GM19397 (cell line): ENCODE data around the gene BRD2.

Source experiments
- ATAC-seq: cut with Tn5 transposase; IDR thresholded peaks from one replicate; pipeline ENCODE4 v1.9.1; 2021; ENCODE audit warnings: mild to moderate bottlenecking, moderate library complexity; ENCODE audit not compliant: unreplicated experiment

The BRD2 gene

DNA sequence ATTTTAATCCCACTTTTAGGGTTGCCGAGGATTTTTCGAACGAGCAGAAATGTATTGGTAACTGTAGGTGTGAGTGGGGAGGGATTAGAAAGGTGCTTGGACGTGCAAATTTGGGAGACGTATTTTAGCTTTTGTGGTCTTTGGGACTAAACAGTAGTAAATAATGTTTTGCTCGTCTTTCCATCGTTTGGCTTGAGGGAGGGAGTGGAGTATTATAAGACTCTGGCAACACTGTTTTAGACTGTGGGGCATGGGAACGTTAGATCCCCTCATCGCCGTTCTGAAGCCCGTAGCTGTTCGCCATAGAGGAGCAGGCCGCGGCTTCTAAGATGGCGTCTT lies 2.8 kb downstream of the BRD2 start:
- ATAC-seq, result no peak

DNA sequence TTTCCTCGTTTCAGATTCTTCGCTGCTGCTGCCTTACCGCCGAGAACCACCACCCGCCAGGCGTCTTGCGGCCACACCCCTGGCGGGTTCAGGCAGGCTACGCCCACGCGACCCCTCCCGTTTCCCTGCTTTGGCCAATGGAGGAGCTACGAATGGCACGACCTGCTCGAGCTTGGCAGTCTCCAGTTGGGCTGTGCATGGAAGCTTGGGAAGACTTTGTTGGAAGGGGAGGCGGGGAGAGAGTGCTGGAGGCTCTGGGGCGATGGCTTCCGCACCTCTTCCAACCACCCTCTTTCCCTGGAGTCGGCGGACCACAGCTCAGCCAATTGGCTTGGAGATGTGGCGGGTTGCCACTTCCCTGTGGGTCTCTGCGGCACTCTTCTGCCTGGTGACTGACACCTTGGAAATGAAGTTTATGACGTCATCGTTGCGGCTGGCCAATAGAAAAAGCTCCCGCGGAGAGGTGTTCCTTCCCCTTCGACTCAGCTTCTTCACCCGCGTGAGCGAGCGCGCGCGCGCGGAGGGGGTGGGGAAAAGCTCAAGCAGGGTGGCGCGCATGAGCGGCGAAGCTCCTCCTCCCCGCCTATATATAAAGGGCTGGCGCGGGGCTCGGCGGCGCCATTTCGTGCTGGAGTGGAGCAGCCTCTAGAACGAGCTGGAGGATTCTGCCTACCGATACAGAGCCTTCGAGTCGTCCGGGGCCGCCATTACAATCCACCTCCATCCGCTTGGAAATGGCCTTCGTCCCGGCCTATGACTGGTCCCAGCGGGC lies 3.4 kb downstream of the BRD2 start:
- ATAC-seq, result peak; percentile 42

DNA sequence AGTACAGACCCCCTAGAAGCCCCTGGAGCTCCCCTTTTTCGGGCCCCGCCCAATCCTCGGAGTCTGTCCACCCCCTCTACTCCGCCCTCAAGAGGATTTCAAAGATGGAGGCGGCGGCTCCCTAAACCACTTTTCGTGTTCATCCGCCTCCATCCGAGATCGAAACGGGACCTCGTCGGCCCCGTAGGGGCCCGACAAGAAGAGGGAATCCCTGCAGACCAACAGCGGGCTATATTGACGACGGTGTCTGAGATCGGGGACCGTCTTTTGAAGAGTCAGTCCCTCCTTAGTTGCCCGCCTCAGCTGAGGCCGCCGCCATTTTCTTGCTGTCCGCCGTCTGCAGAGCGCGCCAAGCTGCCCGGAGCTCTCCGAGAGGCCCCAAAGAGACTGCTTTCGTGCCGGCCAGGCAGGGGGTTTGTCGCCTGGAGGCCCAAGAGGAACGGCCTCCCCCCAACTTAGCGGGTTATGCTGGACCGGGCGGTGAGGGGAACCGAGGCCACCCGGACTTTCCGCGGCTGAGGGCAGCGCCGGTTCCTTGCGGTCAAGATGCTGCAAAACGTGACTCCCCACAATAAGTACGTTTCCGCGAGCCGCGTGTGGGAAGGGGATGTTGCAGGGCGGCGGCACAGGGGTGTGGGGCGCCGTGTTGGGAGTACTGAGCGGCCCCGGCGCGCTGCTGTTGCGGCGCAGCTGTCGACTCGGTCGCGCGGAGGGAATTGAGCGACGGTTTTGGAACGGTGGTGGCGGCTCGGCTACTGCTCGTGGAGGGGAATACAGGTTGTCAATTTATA lies 4.2 kb downstream of the BRD2 start:
- ATAC-seq, result no peak

DNA sequence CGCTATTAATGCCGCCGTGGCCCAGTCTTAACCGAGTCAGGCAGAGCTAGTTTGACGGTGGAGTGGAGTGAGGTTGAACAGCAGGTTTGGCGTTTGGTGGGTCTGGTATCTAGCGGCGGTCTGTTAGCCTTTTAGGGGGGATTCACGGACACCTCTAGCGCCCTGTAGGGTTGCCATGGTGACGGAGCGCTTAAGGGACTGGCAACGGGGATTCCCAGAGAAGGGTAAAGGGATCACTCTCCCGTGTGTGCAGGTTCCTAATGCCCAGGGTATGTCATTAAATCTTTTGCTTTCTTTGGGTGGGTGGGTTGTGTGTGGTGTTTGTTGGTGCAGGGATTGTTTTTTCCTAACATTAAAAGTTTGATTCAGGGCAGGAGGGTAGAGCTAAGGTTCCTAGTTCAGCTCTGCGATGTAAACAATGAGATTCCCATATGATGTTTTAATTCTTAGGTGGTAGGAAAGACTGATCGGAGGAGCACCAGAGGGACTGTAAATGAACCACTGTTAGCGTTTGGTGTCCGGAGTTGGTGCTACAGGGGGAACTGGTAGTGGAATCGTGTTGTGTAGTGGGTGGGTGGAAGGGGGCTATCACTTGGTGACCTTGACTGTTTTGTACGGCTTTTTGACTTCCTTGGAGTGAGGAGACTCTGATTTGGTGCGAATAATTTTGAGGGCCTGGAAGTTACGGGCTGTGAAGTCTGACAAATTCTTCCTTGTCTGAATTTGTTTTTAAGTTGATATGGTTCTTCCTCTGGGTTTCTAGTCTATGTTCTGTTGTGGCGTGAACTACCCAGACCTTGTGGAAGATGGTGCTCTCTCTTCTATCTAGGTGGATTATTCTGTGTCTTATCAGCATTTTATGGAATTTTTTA lies 5.0 kb downstream of the BRD2 start:
- no peak for ATAC-seq

DNA sequence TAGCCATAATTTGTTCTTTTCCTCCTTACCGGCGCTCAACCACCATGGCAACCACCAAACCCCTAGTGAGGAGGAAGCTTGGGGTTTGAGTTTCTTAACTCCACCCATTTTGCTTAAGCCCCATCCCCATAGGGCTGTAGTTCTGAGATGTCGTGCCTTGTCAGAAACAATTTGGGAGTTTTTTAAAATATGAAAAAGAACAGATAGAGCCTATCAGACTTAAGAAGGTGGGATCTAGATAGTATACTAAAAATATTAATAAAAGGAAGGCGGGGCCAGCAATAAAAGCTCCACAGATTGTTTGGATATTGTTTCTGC lies 5.6 kb downstream of the BRD2 start:
- ATAC-seq, result no peak

DNA sequence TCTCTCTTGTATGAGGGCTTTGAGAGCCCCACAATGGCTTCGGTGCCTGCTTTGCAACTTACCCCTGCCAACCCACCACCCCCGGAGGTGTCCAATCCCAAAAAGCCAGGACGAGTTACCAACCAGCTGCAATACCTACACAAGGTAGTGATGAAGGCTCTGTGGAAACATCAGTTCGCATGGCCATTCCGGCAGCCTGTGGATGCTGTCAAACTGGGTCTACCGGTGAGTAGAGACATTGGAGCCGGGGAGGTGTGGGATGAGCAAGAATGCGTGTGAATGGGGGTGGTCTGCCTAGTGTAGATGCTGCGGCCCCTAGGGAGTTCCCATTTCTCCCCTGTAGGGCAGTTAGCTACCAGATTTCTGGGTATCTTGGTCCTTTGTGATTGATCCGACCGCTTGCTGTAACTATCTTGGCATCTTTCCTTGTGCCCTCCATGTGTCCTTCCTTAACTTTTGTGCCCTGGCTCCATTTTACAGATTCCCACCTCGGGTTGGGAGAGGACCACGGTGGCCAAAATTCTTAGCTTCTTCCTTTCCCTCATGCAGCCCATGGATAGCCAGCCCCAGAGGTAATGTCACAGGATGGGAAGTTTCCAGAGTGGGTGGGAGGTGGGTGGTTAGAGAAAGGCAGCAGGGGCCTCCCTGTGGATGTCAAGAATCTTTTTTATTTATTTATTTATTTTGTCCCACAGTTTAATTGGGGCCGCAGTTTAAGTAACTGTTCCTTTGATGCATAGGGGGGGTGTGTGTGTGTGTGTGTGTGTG lies 6.3 kb downstream of the BRD2 start:
- no peak for ATAC-seq

DNA sequence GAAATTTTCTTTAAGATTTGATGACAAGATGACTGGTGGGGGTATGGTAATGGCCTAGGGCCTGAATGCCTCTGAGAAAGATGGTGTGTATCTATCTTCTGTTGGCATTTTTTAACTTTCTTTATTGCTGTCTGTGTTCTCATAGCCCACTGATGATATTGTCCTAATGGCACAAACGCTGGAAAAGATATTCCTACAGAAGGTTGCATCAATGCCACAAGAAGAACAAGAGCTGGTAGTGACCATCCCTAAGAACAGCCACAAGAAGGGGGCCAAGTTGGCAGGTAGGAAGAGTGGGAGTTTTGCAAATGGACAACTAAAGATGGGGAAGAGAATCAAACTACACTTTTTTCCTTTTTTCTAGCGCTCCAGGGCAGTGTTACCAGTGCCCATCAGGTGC lies 7.5 kb downstream of the BRD2 start:
- ATAC-seq, result no peak

DNA sequence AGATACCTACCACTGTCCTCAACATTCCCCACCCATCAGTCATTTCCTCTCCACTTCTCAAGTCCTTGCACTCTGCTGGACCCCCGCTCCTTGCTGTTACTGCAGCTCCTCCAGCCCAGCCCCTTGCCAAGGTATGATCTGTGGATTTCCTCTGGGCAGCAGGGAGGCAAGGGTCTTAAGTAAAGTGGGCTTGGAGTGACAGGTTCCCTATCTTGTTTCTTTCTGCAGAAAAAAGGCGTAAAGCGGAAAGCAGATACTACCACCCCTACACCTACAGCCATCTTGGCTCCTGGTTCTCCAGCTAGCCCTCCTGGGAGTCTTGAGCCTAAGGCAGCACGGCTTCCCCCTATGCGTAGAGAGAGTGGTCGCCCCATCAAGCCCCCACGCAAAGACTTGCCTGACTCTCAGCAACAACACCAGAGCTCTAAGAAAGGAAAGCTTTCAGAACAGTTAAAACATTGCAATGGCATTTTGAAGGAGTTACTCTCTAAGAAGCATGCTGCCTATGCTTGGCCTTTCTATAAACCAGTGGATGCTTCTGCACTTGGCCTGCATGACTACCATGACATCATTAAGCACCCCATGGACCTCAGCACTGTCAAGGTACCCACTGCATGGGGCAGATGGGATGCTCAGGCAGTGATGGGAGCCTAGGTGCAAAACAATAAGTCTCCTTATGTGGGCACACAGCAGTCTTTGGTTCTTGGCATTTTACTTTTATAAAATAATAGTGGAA lies 8.1 kb downstream of the BRD2 start:
- no peak for ATAC-seq

DNA sequence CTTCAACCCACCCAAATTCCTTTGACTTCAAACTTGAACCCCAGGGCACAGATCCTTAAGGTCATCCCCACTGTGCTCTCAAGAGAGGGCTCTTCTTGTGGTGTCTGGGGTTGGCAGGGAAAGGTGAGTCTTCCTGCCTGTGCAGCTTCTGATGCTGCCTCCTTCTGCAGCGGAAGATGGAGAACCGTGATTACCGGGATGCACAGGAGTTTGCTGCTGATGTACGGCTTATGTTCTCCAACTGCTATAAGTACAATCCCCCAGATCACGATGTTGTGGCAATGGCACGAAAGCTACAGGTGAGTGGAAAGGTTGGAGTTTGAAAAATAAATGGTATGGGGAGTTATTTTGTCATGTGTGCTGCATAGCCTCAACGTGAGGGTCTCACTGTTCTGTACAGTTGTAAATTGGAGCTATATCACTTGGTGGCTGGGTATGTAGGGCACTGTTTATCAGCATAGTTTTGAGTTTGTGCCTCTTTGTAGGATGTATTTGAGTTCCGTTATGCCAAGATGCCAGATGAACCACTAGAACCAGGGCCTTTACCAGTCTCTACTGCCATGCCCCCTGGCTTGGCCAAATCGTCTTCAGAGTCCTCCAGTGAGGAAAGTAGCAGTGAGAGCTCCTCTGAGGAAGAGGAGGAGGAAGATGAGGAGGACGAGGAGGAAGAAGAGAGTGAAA lies 9.0 kb downstream of the BRD2 start:
- no peak for ATAC-seq

DNA sequence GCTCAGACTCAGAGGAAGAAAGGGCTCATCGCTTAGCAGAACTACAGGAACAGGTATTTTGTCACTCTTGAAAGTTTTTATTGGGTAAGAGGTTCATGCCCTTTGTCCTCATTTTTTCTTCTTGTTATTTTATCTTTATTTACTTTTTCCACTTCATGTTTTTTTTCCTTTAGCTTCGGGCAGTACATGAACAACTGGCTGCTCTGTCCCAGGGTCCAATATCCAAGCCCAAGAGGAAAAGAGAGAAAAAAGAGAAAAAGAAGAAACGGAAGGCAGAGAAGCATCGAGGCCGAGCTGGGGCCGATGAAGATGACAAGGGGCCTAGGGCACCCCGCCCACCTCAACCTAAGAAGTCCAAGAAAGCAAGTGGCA lies 9.5 kb downstream of the BRD2 start:
- ATAC-seq, result no peak

DNA sequence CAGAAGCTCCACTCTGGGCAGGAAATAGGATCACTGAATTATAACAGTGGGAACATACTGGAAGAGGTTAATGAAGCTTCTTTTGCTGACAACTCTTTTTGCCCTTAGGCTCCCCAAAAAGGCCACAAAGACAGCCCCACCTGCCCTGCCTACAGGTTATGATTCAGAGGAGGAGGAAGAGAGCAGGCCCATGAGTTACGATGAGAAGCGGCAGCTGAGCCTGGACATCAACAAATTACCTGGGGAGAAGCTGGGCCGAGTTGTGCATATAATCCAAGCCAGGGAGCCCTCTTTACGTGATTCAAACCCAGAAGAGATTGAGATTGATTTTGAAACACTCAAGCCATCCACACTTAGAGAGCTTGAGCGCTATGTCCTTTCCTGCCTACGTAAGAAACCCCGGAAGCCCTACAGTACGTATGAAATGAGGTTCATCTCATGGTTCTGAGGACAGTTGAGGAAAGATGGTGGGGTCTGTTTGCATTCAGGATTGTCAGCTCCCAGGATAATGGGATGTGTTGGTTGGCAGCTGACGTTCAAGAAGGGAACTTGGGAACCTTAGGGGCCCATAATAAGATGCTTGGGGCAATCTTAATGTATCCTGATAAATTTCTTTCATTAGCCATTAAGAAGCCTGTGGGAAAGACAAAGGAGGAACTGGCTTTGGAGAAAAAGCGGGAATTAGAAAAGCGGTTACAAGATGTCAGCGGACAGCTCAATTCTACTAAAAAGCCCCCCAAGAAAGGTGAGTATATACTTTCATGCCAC lies 11.5 kb downstream of the BRD2 start:
- ATAC-seq, result no peak

DNA sequence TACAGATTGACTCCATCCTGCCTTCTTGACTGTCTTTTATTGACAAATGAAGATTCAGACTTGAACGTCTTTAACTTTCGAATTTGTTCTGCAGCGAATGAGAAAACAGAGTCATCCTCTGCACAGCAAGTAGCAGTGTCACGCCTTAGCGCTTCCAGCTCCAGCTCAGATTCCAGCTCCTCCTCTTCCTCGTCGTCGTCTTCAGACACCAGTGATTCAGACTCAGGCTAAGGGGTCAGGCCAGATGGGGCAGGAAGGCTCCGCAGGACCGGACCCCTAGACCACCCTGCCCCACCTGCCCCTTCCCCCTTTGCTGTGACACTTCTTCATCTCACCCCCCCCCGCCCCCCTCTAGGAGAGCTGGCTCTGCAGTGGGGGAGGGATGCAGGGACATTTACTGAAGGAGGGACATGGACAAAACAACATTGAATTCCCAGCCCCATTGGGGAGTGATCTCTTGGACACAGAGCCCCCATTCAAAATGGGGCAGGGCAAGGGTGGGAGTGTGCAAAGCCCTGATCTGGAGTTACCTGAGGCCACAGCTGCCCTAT lies 12.2 kb downstream of the BRD2 start:
- no peak for ATAC-seq

DNA sequence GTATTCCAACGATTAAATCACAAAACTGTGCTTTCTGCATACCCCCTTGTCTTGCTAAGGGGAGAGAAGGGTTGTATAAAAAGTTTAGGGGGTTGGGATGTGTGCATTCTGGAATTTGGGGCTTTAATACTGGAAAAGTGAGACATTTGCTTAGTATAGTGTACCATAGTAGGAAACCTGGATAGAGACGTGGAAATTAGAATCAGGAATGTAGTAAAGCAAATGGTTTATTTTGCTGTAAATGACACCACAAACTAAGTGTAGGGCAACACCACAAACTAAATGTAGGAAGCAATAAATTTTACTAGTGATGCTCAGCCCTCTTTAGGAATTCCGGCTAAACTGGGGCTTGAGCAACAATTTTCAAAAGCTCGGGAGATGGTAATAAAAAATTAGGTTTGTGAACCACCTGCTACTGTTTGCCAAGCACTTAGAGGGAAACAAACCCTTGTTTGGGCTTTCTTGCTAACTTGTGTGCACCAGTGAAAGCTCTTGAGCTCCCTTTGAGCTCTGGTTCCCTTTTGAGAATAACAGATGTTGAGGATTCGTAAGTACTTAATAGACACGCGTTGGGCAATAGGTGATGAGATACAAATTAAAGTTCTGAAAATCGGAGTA lies 13.8 kb downstream of the BRD2 start:
- no peak for ATAC-seq

DNA sequence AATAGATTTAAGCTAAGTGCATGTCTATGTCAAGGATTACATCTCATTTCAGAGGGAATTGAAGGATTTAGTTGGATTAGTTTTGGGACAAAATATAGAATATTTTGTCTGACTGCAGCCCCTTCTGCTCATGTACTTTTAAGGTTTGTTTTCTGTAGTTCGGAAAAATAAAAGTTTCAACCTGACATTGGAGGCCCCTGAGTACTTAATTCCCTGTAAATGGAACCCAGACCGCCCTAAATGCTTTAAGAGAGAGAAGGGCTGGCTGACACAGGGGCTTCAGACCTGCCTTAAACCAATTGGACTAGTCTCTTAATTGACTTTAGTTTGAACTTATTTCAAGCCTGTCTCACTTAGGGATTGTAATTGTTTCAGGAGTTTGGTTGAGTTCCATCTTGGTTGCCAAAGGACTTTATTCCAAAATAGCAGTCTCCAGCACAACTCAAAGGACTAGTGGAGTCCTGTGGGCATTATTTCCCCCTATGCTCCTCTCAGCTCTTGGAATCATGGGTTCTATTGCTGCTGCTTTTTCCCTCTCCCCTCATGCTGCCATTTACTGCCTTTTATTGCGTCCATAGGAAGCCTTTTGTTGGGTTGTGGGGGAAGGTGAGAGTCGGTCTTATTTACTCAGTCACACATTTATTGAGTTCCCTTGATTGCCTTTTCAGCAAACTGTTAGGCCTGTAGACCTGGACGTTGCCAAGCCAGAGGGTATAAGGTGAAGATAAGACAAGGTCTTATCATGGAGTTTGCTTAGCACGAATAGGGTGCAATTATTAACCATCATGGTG lies 14.5 kb downstream of the BRD2 start:
- no peak for ATAC-seq

DNA sequence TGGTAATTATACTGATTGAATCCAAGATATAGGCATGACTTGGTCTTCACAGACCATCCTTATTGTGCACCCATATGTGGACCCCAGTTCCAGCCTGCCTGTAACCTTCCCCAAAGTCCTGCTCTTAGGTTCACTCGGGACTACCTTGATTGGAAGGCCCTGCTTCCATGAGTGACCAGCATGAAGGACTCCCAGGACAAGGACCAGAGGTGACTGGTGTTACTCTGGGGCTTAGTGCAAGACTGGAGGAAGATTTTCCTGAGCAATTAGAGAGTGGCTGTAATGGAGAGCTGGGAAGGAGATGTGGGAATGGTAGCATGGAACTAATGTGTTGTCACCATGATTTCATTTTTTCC lies 15.1 kb downstream of the BRD2 start:
- no peak for ATAC-seq

DNA sequence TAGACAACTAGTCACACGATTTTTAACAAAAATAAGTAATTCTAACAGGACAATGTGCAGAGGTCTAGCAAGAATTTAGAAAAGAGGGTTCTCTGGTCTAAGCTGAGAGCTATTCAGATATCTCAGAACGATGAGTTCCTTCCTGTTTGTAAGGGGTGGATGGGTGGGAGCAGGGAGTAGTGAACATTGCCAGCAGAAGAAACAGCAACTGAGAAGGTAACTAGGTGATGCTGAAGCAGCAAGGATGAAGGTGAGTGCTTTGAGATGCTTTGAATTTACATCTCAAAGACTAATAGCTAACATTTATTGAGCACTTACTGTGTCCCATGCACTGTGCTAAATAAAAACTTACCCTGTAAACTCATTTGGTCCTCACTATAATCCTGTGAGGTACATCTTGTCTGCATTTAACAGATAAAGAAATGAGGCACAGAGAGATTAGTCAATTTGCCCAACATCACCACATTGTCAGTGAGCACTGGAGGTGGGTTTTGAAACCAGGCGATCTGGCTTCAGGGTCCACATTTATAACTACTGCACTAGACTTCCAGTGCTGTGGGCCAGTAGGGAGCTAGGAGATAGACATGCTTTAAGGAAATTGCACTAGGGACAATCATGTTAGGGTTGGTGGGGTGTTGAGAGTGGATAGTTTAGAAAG lies 15.7 kb downstream of the BRD2 start:
- ATAC-seq, result peak; percentile 5
